Measurements from ENCODE around the gene RNF186. TPM values are rescaled to one million over a fixed set of nuclear protein-coding genes. Genes with fewer than 3 reads are reported as not detected.
"Not testable (repeated sequence)": the region's sequence is repeated elsewhere in the genome, so short reads cannot be mapped to it uniquely, and the experiment has no call there.

RNF186 gene
- total RNA-seq, 4 donors from 2014 or later = not detected

- Histone ChIP-seq H3K9me3 (no peaks in the 10 kb centered on the region), H3K4me1 (peaks cover 0 to 7% (median 0%) of the 10 kb centered on the region in 3 donors), H3K4me3 (no peak overlapping the region), H3K36me3 (peaks cover 0 to 59% of the 10 kb centered on the region in 2 donors), H3K27ac (no peak overlapping the region), H3K27me3 (no peaks in the 10 kb centered on the region)
- WGBS, 2 donors (ENCODE audit: low coverage in 1 of 2) = 73 to 77% methylated on average over 3 to 6 of the region's 6 CpGs
- TF ChIP-seq POLR2A (IDR thresholded peaks at IDR 0.05) (no peak), CTCF (IDR thresholded peaks at IDR 0.05) (no peak), EP300 (IDR thresholded peaks at IDR 0.05) (no peak), POLR2AphosphoS5 (IDR thresholded peaks at IDR 0.05) (no peak)
- no peak for ATAC-seq
Measured at GRCh38 chr1:19793360-19794046, 21.6 kb downstream of the RNF186 start.

- no peak for ATAC-seq
- no peak overlapping the region for H3K4me3 ChIP-seq
- H3K27ac ChIP-seq = no peak overlapping the region
- TF ChIP-seq CTCF (IDR thresholded peaks at IDR 0.05) (no peak), POLR2AphosphoS5 (IDR thresholded peaks at IDR 0.05) (no peak), EP300 (IDR thresholded peaks at IDR 0.05) (no peak), POLR2A (IDR thresholded peaks at IDR 0.05) (no peak)
- WGBS, 2 donors (ENCODE audit: low coverage in 1 of 2) = 82 to 90% methylated on average over 2 of the region's 4 CpGs
- H3K36me3 ChIP-seq = peaks cover 0 to 70% of the 10 kb centered on the region in 2 donors
- no peaks in the 10 kb centered on the region for H3K9me3 ChIP-seq
- no peaks in the 10 kb centered on the region for H3K4me1 ChIP-seq
- no peaks in the 10 kb centered on the region for H3K27me3 ChIP-seq
Measured at GRCh38 chr1:19792237-19793002, 22.7 kb downstream of the RNF186 start.

- not testable (repeated sequence) for H3K27me3 ChIP-seq, H3K4me3 ChIP-seq, H3K4me1 ChIP-seq, H3K27ac ChIP-seq, ATAC-seq, H3K9me3 ChIP-seq
- WGBS, 2 donors (ENCODE audit: low coverage in 1 of 2) = 80 to 88% methylated on average over 8 of the region's 9 CpGs
- H3K36me3 ChIP-seq = peaks cover 0 to 77% of the 10 kb centered on the region in 2 donors
Measured at GRCh38 chr1:19790061-19790975, 24.8 kb downstream of the RNF186 start.

GRCh38 chr1:19786988-19787423, 28.1 kb downstream of the RNF186 start:
- Histone ChIP-seq H3K27ac (no peak overlapping the region), H3K27me3 (no peaks in the 10 kb centered on the region), H3K4me3 (no peak overlapping the region), H3K36me3 (peaks cover 0 to 82% of the 10 kb centered on the region in 2 donors), H3K9me3 (no peaks in the 10 kb centered on the region), H3K4me1 (no peaks in the 10 kb centered on the region)
- no peak for ATAC-seq
- no peak for TF ChIP-seq EP300 (IDR thresholded peaks at IDR 0.05)
- no peak for TF ChIP-seq CTCF (IDR thresholded peaks at IDR 0.05)
- TF ChIP-seq POLR2AphosphoS5 (IDR thresholded peaks at IDR 0.05) = no peak
- no peak for TF ChIP-seq POLR2A (IDR thresholded peaks at IDR 0.05)
- WGBS, 2 donors (ENCODE audit: low coverage in 1 of 2) = 68 to 78% methylated on average over 4 to 6 of the region's 9 CpGs

GRCh38 chr1:19785660-19786059, 29.4 kb downstream of the RNF186 start:
- H3K27me3 ChIP-seq = no peaks in the 10 kb centered on the region
- 75 to 83% methylated on average over 1 to 4 of the region's 4 CpGs for WGBS, 2 donors (ENCODE audit: low coverage in 1 of 2)
- no peaks in the 10 kb centered on the region for H3K9me3 ChIP-seq
- TF ChIP-seq CTCF (IDR thresholded peaks at IDR 0.05) = no peak
- TF ChIP-seq POLR2AphosphoS5 (IDR thresholded peaks at IDR 0.05) = no peak
- TF ChIP-seq EP300 (IDR thresholded peaks at IDR 0.05) = no peak
- TF ChIP-seq POLR2A (IDR thresholded peaks at IDR 0.05) = no peak
- no peak overlapping the region for H3K4me3 ChIP-seq
- H3K27ac ChIP-seq = no peak overlapping the region
- H3K4me1 ChIP-seq = no peaks in the 10 kb centered on the region
- peaks cover 0 to 82% of the 10 kb centered on the region in 2 donors for H3K36me3 ChIP-seq
- no peak for ATAC-seq

Data from gastroesophageal sphincter (tissue), 4 donors.